Chondrocyte (in vitro differentiated cells): ENCODE data around the gene NAP1L5. TPM values are rescaled to one million over a fixed set of nuclear protein-coding genes. Genes with fewer than 3 reads are reported as not detected.

Experiments
- DNase-seq: peaks from one replicate; pipeline ENCODE4 v3.0.0; 2021; ENCODE audit warnings: mixed read lengths, low spot score
- H3K27ac Mint-ChIP-seq: one replicate; pipeline ENCODE4 v1.8.0; 2021; ENCODE audit warnings: mild to moderate bottlenecking, moderate library complexity, mixed read lengths; ENCODE audit not compliant: unreplicated experiment
- H3K27me3 Mint-ChIP-seq: 2 replicates; pipeline ENCODE4 v1.8.0; 2021; ENCODE audit warnings: low read depth, mixed read lengths
- H3K36me3 Mint-ChIP-seq: 2 replicates; pipeline ENCODE4 v1.8.0; 2021; ENCODE audit warnings: low read depth, mixed read lengths
- H3K4me1 Mint-ChIP-seq: 2 replicates; pipeline ENCODE4 v1.8.0; 2021; ENCODE audit warnings: low read depth, mild to moderate bottlenecking, mixed read lengths
- H3K4me3 Mint-ChIP-seq: one replicate; pipeline ENCODE4 v1.8.0; 2021; ENCODE audit warnings: mild to moderate bottlenecking, moderate library complexity, mixed read lengths; ENCODE audit not compliant: unreplicated experiment
- H3K9me3 Mint-ChIP-seq: 2 replicates; pipeline ENCODE4 v1.8.0; 2021; ENCODE audit warnings: low read depth, mixed read lengths
- CTCF ChIP-seq: fragments of 200-600 bp; sonication (generic); IDR thresholded peaks from 2 replicates; pipeline ENCODE4 v1.5.0; 2021; ENCODE audit warnings: antibody characterized with exemption, mild to moderate bottlenecking, moderate library complexity
- total RNA-seq: library from RNA; stranded (reverse); gene quantifications from 3 replicates; pipeline ENCODE4 v1.2.1, GENCODE V29; 2021

NAP1L5 gene
- total RNA-seq, 1 donor from 2014 or later, result 5.8 TPM

DNA sequence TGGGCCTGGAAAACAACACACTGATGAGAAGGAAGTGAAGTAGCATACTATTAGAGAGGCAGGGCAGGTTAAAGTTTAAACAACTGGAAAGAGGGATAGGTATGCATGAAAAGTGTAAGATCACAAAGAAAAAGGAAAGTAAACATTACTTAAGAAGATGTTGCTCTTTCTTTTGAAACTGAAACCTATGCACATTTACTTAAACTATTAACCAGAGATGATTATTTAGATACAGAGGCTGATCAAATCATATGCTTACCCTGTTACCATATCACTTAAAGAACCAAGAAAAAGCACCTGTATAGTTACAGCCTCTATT, 37.8 kb downstream of the NAP1L5 start:
- H3K27ac Mint-ChIP-seq, result no peak overlapping the region

DNA sequence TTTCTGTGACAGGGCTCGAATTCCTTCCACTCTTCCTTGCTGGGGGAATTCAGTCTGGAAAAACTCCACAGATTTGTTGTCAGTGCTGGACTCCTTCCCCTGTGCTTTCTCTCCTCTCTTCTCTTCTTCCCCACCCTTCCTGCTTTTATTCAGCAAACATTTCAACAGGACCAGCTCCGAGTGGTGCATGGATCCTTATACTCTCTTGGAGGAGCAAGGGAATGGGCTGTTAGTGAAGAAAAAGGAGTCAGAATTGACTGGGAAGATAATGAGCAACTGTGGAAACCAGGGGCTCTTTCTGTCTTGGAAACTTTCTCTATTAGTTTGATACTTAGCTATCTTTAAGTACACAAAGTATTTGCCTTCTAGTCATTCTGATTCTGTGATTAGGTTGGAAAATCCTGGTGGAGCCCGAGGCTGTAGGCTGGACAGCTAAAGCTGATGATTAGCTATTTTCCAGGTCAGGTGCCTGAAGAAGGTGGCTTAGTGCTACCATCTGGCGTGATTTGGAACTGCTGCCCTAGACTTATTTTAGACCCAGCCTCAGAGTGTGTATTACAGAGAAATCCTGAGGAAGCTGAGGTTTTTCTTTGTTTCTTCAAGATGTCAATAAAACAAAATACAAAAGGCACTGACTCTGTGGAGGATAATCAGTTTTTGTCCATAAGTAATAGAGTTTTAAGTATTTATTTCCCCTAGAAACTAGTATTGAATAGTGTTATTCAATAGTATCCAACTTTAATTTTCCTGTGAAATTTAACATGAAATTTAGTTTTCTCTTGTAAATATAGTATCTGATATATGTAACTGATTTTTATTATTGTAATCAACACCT, 38.4 kb downstream of the NAP1L5 start:
- DNase-seq, result no peak
- peak overlapping the region; percentile 15 for H3K4me3 Mint-ChIP-seq
- peak overlapping the region; percentile 37 for H3K27ac Mint-ChIP-seq

More for the DNA sequence above, 37.8 kb downstream of the NAP1L5 start:
- H3K4me3 Mint-ChIP-seq, result no peak overlapping the region
- no peaks in the 10 kb centered on the region for H3K9me3 Mint-ChIP-seq
- H3K4me1 Mint-ChIP-seq, result peaks cover 38% of the 10 kb centered on the region
- DNase-seq, result no peak
- no peak for TF ChIP-seq CTCF
- no peaks in the 10 kb centered on the region for H3K27me3 Mint-ChIP-seq
- H3K36me3 Mint-ChIP-seq, result peaks cover 6% of the 10 kb centered on the region

DNA sequence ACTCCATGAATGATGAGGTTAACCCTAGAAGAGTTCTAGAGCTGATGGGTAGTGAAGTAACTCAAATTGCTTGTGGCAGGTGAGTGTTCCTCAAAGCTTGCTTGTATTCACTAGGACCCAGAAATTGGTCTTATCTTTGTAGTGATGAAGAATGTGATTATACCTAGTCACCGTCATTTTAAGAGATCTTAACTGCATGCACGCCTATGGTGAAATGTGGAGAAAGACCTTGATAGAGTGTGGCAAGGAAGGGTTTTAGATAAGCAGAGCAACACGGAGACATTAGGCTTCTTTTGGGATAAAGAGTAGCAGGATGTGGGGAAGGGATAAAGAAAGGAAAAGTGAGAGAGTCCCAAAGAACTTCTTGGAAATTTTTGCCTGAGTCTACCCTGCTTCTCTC, 42.4 kb downstream of the NAP1L5 start:
- TF ChIP-seq CTCF, result no peak
- Mint-ChIP-seq H3K27ac (no peak overlapping the region), H3K9me3 (no peaks in the 10 kb centered on the region), H3K36me3 (peaks cover 10% of the 10 kb centered on the region), H3K27me3 (no peaks in the 10 kb centered on the region), H3K4me1 (peaks cover 10% of the 10 kb centered on the region), H3K4me3 (no peak overlapping the region)
- no peak for DNase-seq

More for the DNA sequence above, 38.4 kb downstream of the NAP1L5 start:
- H3K27me3 Mint-ChIP-seq, result no peaks in the 10 kb centered on the region
- peak; percentile 85 for TF ChIP-seq CTCF
- no peaks in the 10 kb centered on the region for H3K9me3 Mint-ChIP-seq
- H3K4me1 Mint-ChIP-seq, result peaks cover 38% of the 10 kb centered on the region
- H3K36me3 Mint-ChIP-seq, result peaks cover 6% of the 10 kb centered on the region

DNA sequence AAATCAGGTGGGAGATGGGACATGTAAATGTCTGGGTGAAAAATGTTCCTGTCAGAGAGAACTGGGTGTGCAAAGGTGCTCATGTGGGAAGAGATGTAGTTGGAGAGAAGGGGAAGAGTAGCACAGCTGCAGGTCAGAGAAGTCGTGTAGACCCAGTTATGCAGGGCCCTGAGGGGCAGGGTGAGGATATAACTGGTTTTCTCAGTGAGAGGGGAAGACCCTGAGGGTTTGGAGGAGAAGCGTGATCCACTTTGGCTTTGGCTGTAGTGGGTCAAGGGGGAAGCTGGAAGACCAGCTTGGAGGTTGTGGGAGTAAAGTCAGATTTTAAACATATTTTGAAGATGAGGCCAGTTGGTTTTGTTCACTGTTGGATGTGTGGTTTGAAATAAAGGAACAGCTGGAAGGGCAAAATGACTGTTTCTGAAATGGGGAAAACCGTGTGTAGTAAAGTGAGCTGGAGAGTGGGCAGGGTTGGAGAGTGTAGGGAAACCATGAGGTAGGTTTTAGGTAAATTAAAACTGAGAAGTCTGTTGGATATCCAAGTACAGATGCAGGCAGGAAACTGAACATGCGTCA, 44.2 kb downstream of the NAP1L5 start:
- TF ChIP-seq CTCF, result no peak
- Mint-ChIP-seq H3K36me3 (peaks cover 10% of the 10 kb centered on the region), H3K9me3 (no peaks in the 10 kb centered on the region), H3K4me3 (no peak overlapping the region), H3K27me3 (no peaks in the 10 kb centered on the region), H3K4me1 (peaks cover 14% of the 10 kb centered on the region), H3K27ac (no peak overlapping the region)
- no peak for DNase-seq

GRCh38 chr4:88649716-88650115, 47.9 kb downstream of the NAP1L5 start:
- Mint-ChIP-seq H3K9me3 (no peaks in the 10 kb centered on the region), H3K4me3 (no peak overlapping the region)
- no peak for TF ChIP-seq CTCF

More at GRCh38 chr4:88649716-88650115, 47.9 kb downstream of the NAP1L5 start:
- DNase-seq, result no peak
- no peaks in the 10 kb centered on the region for H3K27me3 Mint-ChIP-seq
- H3K4me1 Mint-ChIP-seq, result peaks cover 21% of the 10 kb centered on the region
- H3K27ac Mint-ChIP-seq, result no peak overlapping the region
- peaks cover 4% of the 10 kb centered on the region for H3K36me3 Mint-ChIP-seq
